Measurements from ENCODE around the gene MAS1.

DNA sequence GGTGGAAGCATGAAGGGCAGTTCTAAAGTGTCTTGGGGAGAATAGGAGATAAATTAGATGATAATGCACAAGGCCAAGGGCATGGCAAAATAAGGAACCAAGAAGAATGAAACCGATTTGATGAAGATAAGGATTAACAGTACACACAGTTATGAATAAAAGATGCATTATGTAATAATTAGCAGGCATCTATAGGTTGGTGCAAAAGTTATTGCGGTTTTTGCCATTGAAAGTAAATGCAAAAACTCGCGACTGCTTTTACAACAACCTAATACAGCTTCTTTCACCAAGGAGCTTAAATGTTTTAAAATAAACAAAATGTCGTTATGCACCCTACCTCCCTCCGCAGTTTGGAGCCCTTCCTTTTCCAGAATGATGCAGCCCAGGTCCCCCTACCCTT, 29.0 kb downstream of the MAS1 start:
- TF ChIP-seq, protein P1, sequence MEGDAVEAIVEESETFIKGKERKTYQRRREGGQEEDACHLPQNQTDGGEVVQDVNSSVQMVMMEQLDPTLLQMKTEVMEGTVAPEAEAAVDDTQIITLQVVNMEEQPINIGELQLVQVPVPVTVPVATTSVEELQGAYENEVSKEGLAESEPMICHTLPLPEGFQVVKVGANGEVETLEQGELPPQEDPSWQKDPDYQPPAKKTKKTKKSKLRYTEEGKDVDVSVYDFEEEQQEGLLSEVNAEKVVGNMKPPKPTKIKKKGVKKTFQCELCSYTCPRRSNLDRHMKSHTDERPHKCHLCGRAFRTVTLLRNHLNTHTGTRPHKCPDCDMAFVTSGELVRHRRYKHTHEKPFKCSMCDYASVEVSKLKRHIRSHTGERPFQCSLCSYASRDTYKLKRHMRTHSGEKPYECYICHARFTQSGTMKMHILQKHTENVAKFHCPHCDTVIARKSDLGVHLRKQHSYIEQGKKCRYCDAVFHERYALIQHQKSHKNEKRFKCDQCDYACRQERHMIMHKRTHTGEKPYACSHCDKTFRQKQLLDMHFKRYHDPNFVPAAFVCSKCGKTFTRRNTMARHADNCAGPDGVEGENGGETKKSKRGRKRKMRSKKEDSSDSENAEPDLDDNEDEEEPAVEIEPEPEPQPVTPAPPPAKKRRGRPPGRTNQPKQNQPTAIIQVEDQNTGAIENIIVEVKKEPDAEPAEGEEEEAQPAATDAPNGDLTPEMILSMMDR (conservative IDR thresholded peaks at IDR 0.05; ENCODE audit: low read depth, low read length): no peak
- no peak for TF ChIP-seq EZH2 (IDR thresholded peaks at IDR 0.05; ENCODE audit: borderline replicate concordance, low read depth, low read length, poor library complexity, severe bottlenecking)

Data from A673 (cell line).